ENCODE measurements around the gene TRPC1. TPM values are rescaled to one million over a fixed set of nuclear protein-coding genes. Genes with fewer than 3 reads are reported as not detected.
A peak's percentile ranks its signal among the peaks of the same experiment; 100 is the strongest.

The TRPC1 gene

DNA sequence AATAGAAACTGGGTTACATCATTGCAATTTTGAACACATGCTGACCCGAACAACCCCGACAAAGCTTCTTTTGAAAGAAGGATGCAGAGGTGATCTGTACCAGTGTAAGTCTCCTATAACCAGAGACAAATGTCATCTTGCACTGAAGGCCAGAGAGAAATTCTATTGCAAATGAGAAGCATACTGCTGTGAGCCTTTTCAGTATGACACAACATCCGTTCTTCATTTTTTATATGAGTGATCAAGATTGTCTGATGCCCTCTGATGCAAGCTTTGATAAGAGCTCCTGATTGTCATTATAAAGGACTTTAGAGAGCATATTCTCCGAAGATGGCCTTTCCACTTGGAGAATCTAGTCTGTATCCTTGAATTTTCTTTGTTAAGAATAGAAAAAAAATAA is 128.2 kb downstream of the TRPC1 start:
- H3K56ac ChIP-seq (ENCODE audit: low read length), result no peak overlapping the region
- H3K9ac ChIP-seq (ENCODE audit: low read length), result no peak overlapping the region
- H3K36me3 ChIP-seq (ENCODE audit: control insufficient read depth, insufficient read depth, low read length), result no peaks in the 10 kb centered on the region
- H3K18ac ChIP-seq (ENCODE audit: low read length), result no peak overlapping the region
- no peak overlapping the region for H2BK120ac ChIP-seq (ENCODE audit: low read depth, low read length)
- H3K79me2 ChIP-seq (ENCODE audit: control insufficient read depth, insufficient read depth, low read length), result no peaks in the 10 kb centered on the region
- no peak overlapping the region for H3K4ac ChIP-seq (ENCODE audit: low read depth, low read length)
- H3K27ac ChIP-seq (ENCODE audit: low read depth, low read length), result no peak overlapping the region
- DNase-seq, result no peak
- WGBS (ENCODE audit: extremely low coverage, insufficient coverage, low lambda C conversion rate), result no CpG with 5 or more reads among the region's 4 CpGs
- H3K4me1 ChIP-seq (ENCODE audit: control insufficient read depth, low read depth, low read length), result no peaks in the 10 kb centered on the region
- no peak overlapping the region for H4K5ac ChIP-seq (ENCODE audit: low read length)
- no peak overlapping the region for H2AK5ac ChIP-seq (ENCODE audit: low read length)
- no peak overlapping the region for H2BK15ac ChIP-seq (replicated peaks; ENCODE audit: low read depth)
- no peak overlapping the region for H3K23ac ChIP-seq (ENCODE audit: low read length)
- no peaks in the 10 kb centered on the region for H3K79me1 ChIP-seq (ENCODE audit: low read length)
- H3K27me3 ChIP-seq (ENCODE audit: insufficient read depth, low read length, poor library complexity), result no peaks in the 10 kb centered on the region
- no peak overlapping the region for H4K8ac ChIP-seq (ENCODE audit: low read depth, low read length)
- H3K4me3 ChIP-seq (ENCODE audit: low read length), result no peak overlapping the region
- H3K4me2 ChIP-seq (ENCODE audit: low read length), result no peak overlapping the region
- no peak overlapping the region for H2BK5ac ChIP-seq (ENCODE audit: low read length)

- no peak for DNase-seq
- no peak overlapping the region for H3K23ac ChIP-seq (ENCODE audit: low read length)
- no peak overlapping the region for H4K8ac ChIP-seq (ENCODE audit: low read depth, low read length)
- H3K18ac ChIP-seq (ENCODE audit: low read length), result no peak overlapping the region
- no peak overlapping the region for H2BK15ac ChIP-seq (replicated peaks; ENCODE audit: low read depth)
- no peak overlapping the region for H4K5ac ChIP-seq (ENCODE audit: low read length)
- H3K36me3 ChIP-seq (ENCODE audit: control insufficient read depth, insufficient read depth, low read length), result no peaks in the 10 kb centered on the region
- no peak overlapping the region for H3K27ac ChIP-seq (ENCODE audit: low read depth, low read length)
- H3K4ac ChIP-seq (ENCODE audit: low read depth, low read length), result no peak overlapping the region
- no peaks in the 10 kb centered on the region for H3K27me3 ChIP-seq (ENCODE audit: insufficient read depth, low read length, poor library complexity)
- H3K4me3 ChIP-seq (ENCODE audit: low read length), result no peak overlapping the region
- no peak overlapping the region for H3K4me2 ChIP-seq (ENCODE audit: low read length)
- no peak overlapping the region for H3K9ac ChIP-seq (ENCODE audit: low read length)
- no peaks in the 10 kb centered on the region for H3K79me2 ChIP-seq (ENCODE audit: control insufficient read depth, insufficient read depth, low read length)
- H3K56ac ChIP-seq (ENCODE audit: low read length), result no peak overlapping the region
- no CpG with 5 or more reads among the region's 10 CpGs for WGBS (ENCODE audit: extremely low coverage, insufficient coverage, low lambda C conversion rate)
- H2BK5ac ChIP-seq (ENCODE audit: low read length), result no peak overlapping the region
- no peak overlapping the region for H2AK5ac ChIP-seq (ENCODE audit: low read length)
- no peaks in the 10 kb centered on the region for H3K4me1 ChIP-seq (ENCODE audit: control insufficient read depth, low read depth, low read length)
- H3K79me1 ChIP-seq (ENCODE audit: low read length), result no peaks in the 10 kb centered on the region
- H2BK120ac ChIP-seq (ENCODE audit: low read depth, low read length), result no peak overlapping the region
Measured at GRCh38 chr3:142853270-142854168, 129.7 kb downstream of the TRPC1 start.

- Histone ChIP-seq H3K4me1 (ENCODE audit: control insufficient read depth, low read depth, low read length) (peaks cover 1% of the 10 kb centered on the region), H3K18ac (ENCODE audit: low read length) (no peak overlapping the region), H3K4me2 (ENCODE audit: low read length) (no peak overlapping the region), H4K8ac (ENCODE audit: low read depth, low read length) (no peak overlapping the region), H2BK5ac (ENCODE audit: low read length) (no peak overlapping the region), H3K23ac (ENCODE audit: low read length) (no peak overlapping the region), H3K27ac (ENCODE audit: low read depth, low read length) (no peak overlapping the region), H2AK5ac (ENCODE audit: low read length) (no peak overlapping the region), H3K79me2 (ENCODE audit: control insufficient read depth, insufficient read depth, low read length) (no peaks in the 10 kb centered on the region), H4K5ac (ENCODE audit: low read length) (no peak overlapping the region), H3K4me3 (ENCODE audit: low read length) (no peak overlapping the region), H2BK15ac (replicated peaks; ENCODE audit: low read depth) (no peak overlapping the region), H2BK120ac (ENCODE audit: low read depth, low read length) (no peak overlapping the region), H3K4ac (ENCODE audit: low read depth, low read length) (no peak overlapping the region), H3K79me1 (ENCODE audit: low read length) (no peaks in the 10 kb centered on the region), H3K36me3 (ENCODE audit: control insufficient read depth, insufficient read depth, low read length) (no peaks in the 10 kb centered on the region), H3K27me3 (ENCODE audit: insufficient read depth, low read length, poor library complexity) (no peaks in the 10 kb centered on the region), H3K56ac (ENCODE audit: low read length) (no peak overlapping the region), H3K9ac (ENCODE audit: low read length) (no peak overlapping the region)
- peak; percentile 87 for DNase-seq
- WGBS (ENCODE audit: extremely low coverage, insufficient coverage, low lambda C conversion rate), result no CpG with 5 or more reads among the region's 6 CpGs
Measured at GRCh38 chr3:142857056-142857455, 133.2 kb downstream of the TRPC1 start.

Small RNAs within 50 kb of the gene (small RNA-seq; reads per million reads assigned to genes)
- not detected for gene RNU7-47P (ENCODE audit: insufficient read depth)

All from mesendoderm (in vitro differentiated cells).